Body of pancreas (tissue), 4 donors: Measurements from ENCODE around the gene RFX8.

ENCODE experiments used
- CTCF ChIP-seq, 7 experiments: fragments of 450-650 bp in 4 of 7; fragments of 200-600 bp in 3 of 7; sonication (generic) in 3 of 7; IDR thresholded peaks; one replicate each; pipeline ENCODE4 v1.5.1; 2016 to 2019; ENCODE audit warnings: antibody characterized with exemption in 7 of 7
- POLR2A ChIP-seq, 3 donors: fragments of 450-650 bp; IDR thresholded peaks; one replicate each; pipeline ENCODE4 v1.6.1; 2016; ENCODE audit warnings: antibody characterized with exemption in 3 of 3, mild to moderate bottlenecking in 2 of 3

GRCh38 chr2:101368376-101368775, 106.5 kb downstream of the RFX8 start:
- TF ChIP-seq CTCF (IDR thresholded peaks at IDR 0.05) (no peak), POLR2A (IDR thresholded peaks at IDR 0.05) (no peak)
